NCI-H526 treated with DMSO at 0.1 percent for 48 hours (cell line): ENCODE measurements around the gene PTPRN2.

ENCODE experiments used
- DNase-seq: peaks from one replicate; lab custom pipeline; 2025; lab: John Stamatoyannopoulos, UW

Gene PTPRN2

GRCh38 chr7:158602905-158603772 is 15.5 kb upstream of the PTPRN2 start:
- no peak for DNase-seq

GRCh38 chr7:158602041-158602440 is 14.4 kb upstream of the PTPRN2 start:
- DNase-seq, result no peak

GRCh38 chr7:158601090-158601489 is 13.5 kb upstream of the PTPRN2 start:
- DNase-seq, result no peak

- DNase-seq, result no peak
These were observed 9.1 kb upstream of the PTPRN2 start for GRCh38 chr7:158596745-158597144.

GRCh38 chr7:158596309-158596708 is 8.7 kb upstream of the PTPRN2 start:
- DNase-seq, result no peak

- no peak for DNase-seq
These were observed 7.4 kb upstream of the PTPRN2 start for GRCh38 chr7:158595068-158595467.

GRCh38 chr7:158592541-158592940 is 4.9 kb upstream of the PTPRN2 start:
- no peak for DNase-seq

- DNase-seq, result no peak
These were observed 4.3 kb upstream of the PTPRN2 start for GRCh38 chr7:158591944-158592343.

- no peak for DNase-seq
These were observed 2.5 kb upstream of the PTPRN2 start for GRCh38 chr7:158590181-158590530.

- DNase-seq, result no peak
These were observed 2.0 kb upstream of the PTPRN2 start for GRCh38 chr7:158589653-158590052.

GRCh38 chr7:158588878-158589442 is 1.3 kb upstream of the PTPRN2 start:
- no peak for DNase-seq

- DNase-seq, result no peak
These were observed 658 bp upstream of the PTPRN2 start for GRCh38 chr7:158588085-158588877.

GRCh38 chr7:158586499-158587161 is 993 bp downstream of the PTPRN2 start:
- no peak for DNase-seq

GRCh38 chr7:158585721-158586498 is 1.7 kb downstream of the PTPRN2 start:
- no peak for DNase-seq

- DNase-seq, result no peak
These were observed 3.2 kb downstream of the PTPRN2 start for GRCh38 chr7:158584407-158584806.

GRCh38 chr7:158583810-158584209 is 3.8 kb downstream of the PTPRN2 start:
- DNase-seq, result no peak

GRCh38 chr7:158583143-158583542 is 4.5 kb downstream of the PTPRN2 start:
- no peak for DNase-seq

GRCh38 chr7:158582089-158582456 is 5.5 kb downstream of the PTPRN2 start:
- no peak for DNase-seq

- DNase-seq, result peak; percentile 54
These were observed 6.1 kb downstream of the PTPRN2 start for GRCh38 chr7:158581440-158582088.

- no peak for DNase-seq
These were observed 7.7 kb downstream of the PTPRN2 start for GRCh38 chr7:158579662-158580646.
